DMS79 treated with DMSO at 0.1 percent for 48 hours (cell line): ENCODE measurements around the gene PMFBP1.

Source experiments
- DNase-seq: peaks from one replicate; lab custom pipeline; 2025; lab: John Stamatoyannopoulos, UW

PMFBP1 gene

GRCh38 chr16:72188541-72188940, 16.6 kb upstream of the PMFBP1 start:
- DNase-seq: no peak

- DNase-seq: no peak
These were observed 15.6 kb upstream of the PMFBP1 start for GRCh38 chr16:72187551-72187950.

GRCh38 chr16:72182976-72183375, 11.0 kb upstream of the PMFBP1 start:
- no peak for DNase-seq

GRCh38 chr16:72179204-72179970, 7.4 kb upstream of the PMFBP1 start:
- no peak for DNase-seq

GRCh38 chr16:72174726-72175125, 2.8 kb upstream of the PMFBP1 start:
- no peak for DNase-seq

GRCh38 chr16:72173997-72174396, 2.0 kb upstream of the PMFBP1 start:
- no peak for DNase-seq

- no peak for DNase-seq
These were observed 719 bp downstream of the PMFBP1 start for GRCh38 chr16:72171236-72171635.

GRCh38 chr16:72169708-72170107, 2.2 kb downstream of the PMFBP1 start:
- no peak for DNase-seq

- DNase-seq: no peak
These were observed 3.6 kb downstream of the PMFBP1 start for GRCh38 chr16:72168365-72168764.

- no peak for DNase-seq
These were observed 4.9 kb downstream of the PMFBP1 start for GRCh38 chr16:72166954-72167561.

GRCh38 chr16:72166151-72166550, 5.8 kb downstream of the PMFBP1 start:
- DNase-seq: no peak

GRCh38 chr16:72164691-72165090, 7.3 kb downstream of the PMFBP1 start:
- DNase-seq: no peak

- no peak for DNase-seq
These were observed 9.8 kb downstream of the PMFBP1 start for GRCh38 chr16:72162105-72162692.

- peak; percentile 26 for DNase-seq
These were observed 12.2 kb downstream of the PMFBP1 start for GRCh38 chr16:72159801-72160200.

- no peak for DNase-seq
These were observed 12.6 kb downstream of the PMFBP1 start for GRCh38 chr16:72159386-72159785.

GRCh38 chr16:72149676-72150464, 22.1 kb downstream of the PMFBP1 start:
- no peak for DNase-seq

GRCh38 chr16:72142476-72142875, 29.5 kb downstream of the PMFBP1 start:
- DNase-seq: no peak

GRCh38 chr16:72139908-72140307, 32.0 kb downstream of the PMFBP1 start:
- no peak for DNase-seq

GRCh38 chr16:72138064-72138572, 33.8 kb downstream of the PMFBP1 start:
- DNase-seq: no peak

GRCh38 chr16:72137380-72138063, 34.4 kb downstream of the PMFBP1 start:
- DNase-seq: no peak

GRCh38 chr16:72134507-72134906, 37.4 kb downstream of the PMFBP1 start:
- no peak for DNase-seq

- no peak for DNase-seq
These were observed 39.2 kb downstream of the PMFBP1 start for GRCh38 chr16:72132726-72133125.
